NOMO-1 (cell line): ENCODE measurements around the gene AVL9.
"Not testable (repeated sequence)": the region's sequence is repeated elsewhere in the genome, so short reads cannot be mapped to it uniquely, and the experiment has no call there.

Experiments
- DNase-seq, 2 experiments: peaks; one replicate each; lab custom pipeline; 2025; ENCODE audit not compliant: unreplicated experiment in 2 of 2; lab: John Stamatoyannopoulos, UW

Gene AVL9

GRCh38 chr7:32634798-32635393 lies 139.6 kb downstream of the AVL9 start:
- not testable (repeated sequence) for DNase-seq

DNA sequence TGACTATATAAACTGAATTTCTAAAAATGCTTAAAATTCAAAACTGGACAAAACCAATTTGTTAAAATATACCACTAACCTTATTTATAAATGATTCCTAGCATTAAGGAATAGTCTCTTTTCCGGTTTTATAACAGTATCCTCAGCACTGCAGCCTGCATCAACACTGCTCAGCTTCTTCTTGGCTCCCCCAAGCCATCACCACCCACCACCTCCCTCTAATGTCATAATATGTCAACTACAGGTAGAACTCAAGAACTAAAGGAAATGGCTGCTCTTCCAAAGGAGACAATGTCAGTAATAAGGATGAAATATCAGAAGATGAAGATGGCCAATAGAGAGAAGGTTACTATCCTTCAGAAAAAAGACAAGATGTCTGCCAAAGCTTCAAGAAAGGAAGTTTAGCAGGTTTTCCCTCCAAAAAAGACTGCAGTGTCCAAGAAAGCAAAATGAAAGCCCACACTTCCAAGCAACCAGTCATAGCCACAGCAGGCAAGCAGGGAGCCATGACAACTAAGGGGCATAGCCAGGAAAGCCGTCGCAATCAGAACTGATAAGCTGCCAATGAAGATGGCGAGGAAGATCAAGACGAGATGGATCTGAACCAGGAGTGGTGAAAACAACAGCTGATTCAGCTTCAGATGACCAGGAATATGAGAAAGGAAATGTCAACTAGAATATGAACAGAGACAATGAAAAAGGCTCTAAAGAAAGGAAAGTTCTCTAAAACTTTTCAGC lies 141.6 kb downstream of the AVL9 start:
- DNase-seq: not testable (repeated sequence)

GRCh38 chr7:32637611-32638010 lies 142.3 kb downstream of the AVL9 start:
- DNase-seq: not testable (repeated sequence)
